ENCODE data around the gene ZCCHC14. TPM values are rescaled to one million over a fixed set of nuclear protein-coding genes. Genes with fewer than 3 reads are reported as not detected.
"Not testable (repeated sequence)": the region's sequence is repeated elsewhere in the genome, so short reads cannot be mapped to it uniquely, and the experiment has no call there.

Gene ZCCHC14
- polyA plus RNA-seq, 1 experiment: 2.7 TPM

- no peaks in the 10 kb centered on the region for H3K27me3 ChIP-seq (ENCODE audit: control insufficient read depth, insufficient read depth, low read length)
- POLR2A ChIA-PET: no interaction called here
- CTCF ChIA-PET: interaction anchor here (1.0 to 1.6 kb wide), 2 partner anchors 182 to 184 kb away, joined by 3 read pairs; no protein-coding TSS in a partner anchor
- no peaks in the 10 kb centered on the region for H3K36me3 ChIP-seq (ENCODE audit: control insufficient read depth, insufficient read depth, low read length)
- TF ChIP-seq CTCF (IDR thresholded peaks at IDR 0.05; ENCODE audit: insufficient read depth, low read depth, low read length): no peak
- H3K4me3 ChIP-seq (ENCODE audit: low read depth, low read length): no peak overlapping the region
- no peak for DNase-seq (ENCODE audit: low read depth)
Measured at GRCh38 chr16:87389245-87389644, 103.6 kb downstream of the ZCCHC14 start.

- ChIA-PET CTCF (interaction anchor here (1.0 to 1.6 kb wide), 2 partner anchors 182 to 185 kb away, joined by 3 read pairs; no protein-coding TSS in a partner anchor), POLR2A (no interaction called here)
- DNase-seq (ENCODE audit: low read depth): no peak
- no peak overlapping the region for H3K4me3 ChIP-seq (ENCODE audit: low read depth, low read length)
- H3K36me3 ChIP-seq (ENCODE audit: control insufficient read depth, insufficient read depth, low read length): no peaks in the 10 kb centered on the region
- H3K27me3 ChIP-seq (ENCODE audit: control insufficient read depth, insufficient read depth, low read length): no peaks in the 10 kb centered on the region
- no peak for TF ChIP-seq CTCF (IDR thresholded peaks at IDR 0.05; ENCODE audit: insufficient read depth, low read depth, low read length)
Measured at GRCh38 chr16:87388818-87389134, 104.0 kb downstream of the ZCCHC14 start.

- DNase-seq (ENCODE audit: low read depth): peak; percentile 99
- H3K27me3 ChIP-seq (ENCODE audit: control insufficient read depth, insufficient read depth, low read length): no peaks in the 10 kb centered on the region
- ChIA-PET CTCF (interaction anchor here (0.6 to 1.6 kb wide), 5 partner anchors 23 to 540 kb away, joined by 3 to 6 read pairs (median 3); no protein-coding TSS in a partner anchor), POLR2A (no interaction called here)
- no peak overlapping the region for H3K4me3 ChIP-seq (ENCODE audit: low read depth, low read length)
- no peaks in the 10 kb centered on the region for H3K36me3 ChIP-seq (ENCODE audit: control insufficient read depth, insufficient read depth, low read length)
- TF ChIP-seq CTCF (IDR thresholded peaks at IDR 0.05; ENCODE audit: insufficient read depth, low read depth, low read length): no peak
Measured at GRCh38 chr16:87387942-87388817, 104.6 kb downstream of the ZCCHC14 start.

GRCh38 chr16:87384875-87385167 is 108.0 kb downstream of the ZCCHC14 start:
- H3K36me3 ChIP-seq (ENCODE audit: control insufficient read depth, insufficient read depth, low read length); DNase-seq (ENCODE audit: low read depth); POLR2A ChIA-PET; H3K27me3 ChIP-seq (ENCODE audit: control insufficient read depth, insufficient read depth, low read length): not testable (repeated sequence)
- H3K4me3 ChIP-seq (ENCODE audit: low read depth, low read length): peak overlapping the region; percentile 91
- CTCF ChIA-PET: interaction anchor here (0.5 to 1.8 kb wide), 4 partner anchors 10 to 81 kb away, joined by 3 to 9 read pairs (median 5); no protein-coding TSS in a partner anchor

GRCh38 chr16:87384162-87384874 is 108.5 kb downstream of the ZCCHC14 start:
- DNase-seq (ENCODE audit: low read depth): no peak
- ChIA-PET POLR2A (no interaction called here), CTCF (interaction anchor here (0.5 to 1.8 kb wide), 6 partner anchors 10 to 82 kb away, joined by 3 to 9 read pairs (median 4); no protein-coding TSS in a partner anchor)
- Histone ChIP-seq H3K4me3 (ENCODE audit: low read depth, low read length) (peak overlapping the region; percentile 91), H3K27me3 (ENCODE audit: control insufficient read depth, insufficient read depth, low read length) (no peaks in the 10 kb centered on the region), H3K36me3 (ENCODE audit: control insufficient read depth, insufficient read depth, low read length) (no peaks in the 10 kb centered on the region)
- no peak for TF ChIP-seq CTCF (IDR thresholded peaks at IDR 0.05; ENCODE audit: insufficient read depth, low read depth, low read length)

Measured in BJ (cell line).